Tibial nerve (tissue), 4 donors: ENCODE measurements around the gene CASZ1.

Experiments used
- EP300 ChIP-seq, 2 donors: sonication (generic); formaldehyde crosslinking; IDR thresholded peaks; one replicate each; pipeline ENCODE4 v1.6.1; 2017; ENCODE audit warnings: antibody characterized with exemption in 2 of 2, mild to moderate bottlenecking in 1 of 2
- POLR2A ChIP-seq, 2 donors: fragments of 450-650 bp; IDR thresholded peaks; one replicate each; pipeline ENCODE4 v1.6.1; 2017; ENCODE audit warnings: antibody characterized with exemption in 2 of 2, mild to moderate bottlenecking in 2 of 2, moderate library complexity in 2 of 2
- TF ChIP-seq, protein P1 (sequence below), 5 experiments: fragments of 200-600 bp in 3 of 5; fragments of 450-650 bp in 2 of 5; sonication (generic) in 3 of 5; IDR thresholded peaks; one replicate each; pipeline ENCODE4 v1.5.1; 2016 to 2019; ENCODE audit warnings: antibody characterized with exemption in 5 of 5, mild to moderate bottlenecking in 3 of 5, moderate library complexity in 2 of 5

DNA sequence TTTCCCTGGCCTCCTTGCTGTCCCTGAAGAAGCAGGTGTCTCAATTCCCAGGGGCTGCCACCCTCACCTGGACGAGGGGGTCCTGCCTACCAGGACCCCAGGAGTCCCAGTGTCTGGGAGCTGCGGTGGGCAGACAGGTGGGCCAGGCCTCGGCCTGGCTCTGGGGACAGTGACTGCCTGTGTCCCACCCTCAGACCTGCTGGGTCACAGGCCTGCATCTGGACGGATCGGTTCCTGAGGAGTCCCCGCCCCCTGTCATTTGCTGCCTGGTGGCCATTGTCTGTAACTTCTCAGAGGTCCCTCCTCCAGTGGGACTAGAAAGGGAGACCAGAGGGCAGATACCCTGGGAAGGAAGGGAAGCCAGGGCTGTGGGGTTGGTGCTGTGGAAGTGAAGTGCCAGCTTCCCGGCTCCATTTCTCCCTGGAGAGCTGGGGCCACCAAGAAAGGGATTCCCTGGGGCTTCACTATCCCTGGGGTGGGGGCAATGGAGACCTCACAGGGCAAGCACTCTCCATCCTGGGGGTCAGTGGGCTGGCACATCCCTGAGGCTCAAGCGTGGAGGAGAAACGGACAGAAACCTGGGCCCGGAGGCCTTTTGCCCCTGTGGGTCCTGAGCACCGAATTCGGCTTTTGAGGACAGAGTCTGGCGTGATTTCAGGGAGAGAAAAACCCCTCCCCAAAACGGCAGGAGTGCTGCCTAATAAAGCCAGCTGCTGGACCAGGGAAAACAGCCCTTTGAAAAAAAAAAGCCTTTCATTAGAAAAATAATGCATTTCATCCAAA is 164.4 kb downstream of the CASZ1 start:
- TF ChIP-seq, protein P1, sequence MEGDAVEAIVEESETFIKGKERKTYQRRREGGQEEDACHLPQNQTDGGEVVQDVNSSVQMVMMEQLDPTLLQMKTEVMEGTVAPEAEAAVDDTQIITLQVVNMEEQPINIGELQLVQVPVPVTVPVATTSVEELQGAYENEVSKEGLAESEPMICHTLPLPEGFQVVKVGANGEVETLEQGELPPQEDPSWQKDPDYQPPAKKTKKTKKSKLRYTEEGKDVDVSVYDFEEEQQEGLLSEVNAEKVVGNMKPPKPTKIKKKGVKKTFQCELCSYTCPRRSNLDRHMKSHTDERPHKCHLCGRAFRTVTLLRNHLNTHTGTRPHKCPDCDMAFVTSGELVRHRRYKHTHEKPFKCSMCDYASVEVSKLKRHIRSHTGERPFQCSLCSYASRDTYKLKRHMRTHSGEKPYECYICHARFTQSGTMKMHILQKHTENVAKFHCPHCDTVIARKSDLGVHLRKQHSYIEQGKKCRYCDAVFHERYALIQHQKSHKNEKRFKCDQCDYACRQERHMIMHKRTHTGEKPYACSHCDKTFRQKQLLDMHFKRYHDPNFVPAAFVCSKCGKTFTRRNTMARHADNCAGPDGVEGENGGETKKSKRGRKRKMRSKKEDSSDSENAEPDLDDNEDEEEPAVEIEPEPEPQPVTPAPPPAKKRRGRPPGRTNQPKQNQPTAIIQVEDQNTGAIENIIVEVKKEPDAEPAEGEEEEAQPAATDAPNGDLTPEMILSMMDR (IDR thresholded peaks at IDR 0.05), result no peak
- TF ChIP-seq POLR2A (IDR thresholded peaks at IDR 0.05) (no peak), EP300 (IDR thresholded peaks at IDR 0.05) (no peak)
